Mammary epithelial cell (primary cell): Measurements from ENCODE around the gene BDNF.

ENCODE experiments used
- CTCF ChIP-seq, 2 donors: IDR thresholded peaks in 1 of 2; conservative IDR thresholded peaks in 1 of 2; 2 replicates each; pipeline ENCODE4 v1.5.1; 2011 to 2012; ENCODE audit warnings: inconsistent platforms in 2 of 2, low read length in 2 of 2, mild to moderate bottlenecking in 2 of 2, control low read depth in 1 of 2, low read depth in 1 of 2; ENCODE audit not compliant: insufficient read depth in 1 of 2; ENCODE audit errors: extremely low read depth in 1 of 2
- EZH2 ChIP-seq: IDR thresholded peaks from 2 replicates; pipeline ENCODE4 v1.6.1; 2012; ENCODE audit warnings: low read length, inconsistent platforms, borderline replicate concordance

DNA sequence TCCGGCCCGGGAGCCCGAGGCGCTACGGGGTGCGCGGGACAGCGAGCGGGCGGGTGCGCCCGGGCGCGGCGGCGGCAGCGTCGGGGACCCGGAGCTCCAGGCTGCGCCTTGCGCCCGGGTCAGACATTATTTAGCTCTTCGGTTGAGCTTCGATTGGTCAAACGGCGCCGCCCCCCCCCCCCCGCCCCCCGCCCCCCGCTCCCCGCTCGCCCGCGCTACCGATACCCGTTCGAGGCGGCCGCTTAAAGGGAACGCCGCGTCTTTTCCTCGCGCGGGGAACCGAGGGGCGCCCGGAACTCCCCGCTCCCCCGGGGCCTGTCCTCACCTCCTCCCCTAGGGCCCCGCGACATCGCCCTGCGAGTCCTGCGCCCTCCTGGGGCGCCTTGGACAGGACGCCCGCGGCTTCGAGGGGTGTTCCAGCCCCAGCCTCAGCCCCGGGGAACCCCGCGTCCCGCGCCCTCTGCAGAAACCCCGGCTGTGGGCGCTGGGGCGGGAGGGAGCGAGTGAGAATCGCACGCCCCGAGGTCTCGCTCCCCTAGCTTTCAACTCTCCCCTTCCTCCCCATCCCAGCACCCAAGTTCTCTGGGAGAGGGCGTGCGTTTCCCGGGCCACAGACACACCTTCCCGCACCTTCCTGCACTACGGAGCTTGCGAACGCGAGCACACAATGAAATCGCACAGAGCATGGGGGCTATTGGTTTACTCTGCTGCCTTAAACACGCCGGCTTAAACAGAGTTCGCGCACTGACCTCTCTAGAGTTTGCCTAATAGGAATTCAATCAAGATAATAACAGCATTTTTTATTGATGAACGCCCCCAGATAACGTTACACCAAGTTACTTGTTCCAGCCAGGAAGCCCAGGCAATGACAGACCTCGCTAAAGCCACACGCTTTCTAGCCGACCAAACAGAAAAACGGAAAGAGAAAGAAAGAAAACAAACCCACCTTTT is at the start of gene BDNF:
- TF ChIP-seq CTCF (conservative IDR thresholded peaks at IDR 0.05 in 1 of 2, IDR thresholded peaks at IDR 0.05 in 1 of 2; ENCODE audit: extremely low read depth in 1 of 2, insufficient read depth in 1 of 2, low read depth in 1 of 2, low read length in 2 of 2) (no peak), EZH2 (peak; percentile 49)
